ENCODE data around the gene G6PC1. TPM values are rescaled to one million over a fixed set of nuclear protein-coding genes. Genes with fewer than 3 reads are reported as not detected.
A peak's percentile ranks its signal among the peaks of the same experiment; 100 is the strongest.

The G6PC1 gene
- total and polyA plus RNA-seq, 2 of the 13 experiments (the other 11 are each of a cell fraction or from before 2014, with no cell fraction given): 1.7 to 37.9 TPM

GRCh38 chr17:42866631-42867575 is 33.7 kb upstream of the G6PC1 start (continued):
- TF ChIP-seq USF2 (IDR thresholded peaks at IDR 0.05; ENCODE audit: low read depth, low read length) (no peak), USF2 (CRISPR knock-in tag; IDR thresholded peaks at IDR 0.05; ENCODE audit: borderline replicate concordance) (0 out of 2 replicates have a peak, but pooled peaks have one; percentile 7), IRF9 (CRISPR knock-in tag; IDR thresholded peaks at IDR 0.05; ENCODE audit: borderline replicate concordance) (no peak), HDAC1 (CRISPR knock-in tag; IDR thresholded peaks at IDR 0.05) (peak; percentile 78), NONO (IDR thresholded peaks at IDR 0.05) (no peak), NONO (CRISPR knock-in tag; conservative IDR thresholded peaks at IDR 0.05) (peak; percentile 53; the same call in 1 of the 2 replicates), SNAPC2 (CRISPR knock-in tag; IDR thresholded peaks at IDR 0.05) (0 out of 2 replicates have a peak, but pooled peaks have one; percentile 42), ZNF775 (CRISPR knock-in tag; IDR thresholded peaks at IDR 0.05; ENCODE audit: borderline replicate concordance) (no peak), FOXP4 (CRISPR knock-in tag; IDR thresholded peaks at IDR 0.05) (peak; percentile 90), THRA (CRISPR knock-in tag; IDR thresholded peaks at IDR 0.05; ENCODE audit: borderline replicate concordance) (peak; percentile 73; the same call in 1 of the 2 replicates), STAT6 (CRISPR knock-in tag; IDR thresholded peaks at IDR 0.05; ENCODE audit: borderline replicate concordance) (0 out of 2 replicates have a peak, but pooled peaks have one; percentile 55), ZNF225 (CRISPR knock-in tag; IDR thresholded peaks at IDR 0.05) (no peak), CCDC6 (CRISPR knock-in tag; IDR thresholded peaks at IDR 0.05) (0 out of 2 replicates have a peak, but pooled peaks have one; percentile 69), SIN3A (IDR thresholded peaks at IDR 0.05; ENCODE audit: borderline replicate concordance, low read depth, low read length) (no peak)

Measured in HepG2 (cell line).